Retinal pigment epithelial cell (primary cell): ENCODE results near the gene MARK1.

Source experiments
- DNase-seq: peaks from one replicate; pipeline ENCODE4 v3.0.0-alpha.2; 2010; ENCODE audit warnings: low read depth
- H3K4me3 ChIP-seq: 2 replicates; pipeline ENCODE4 v1.5.1; 2011; ENCODE audit warnings: mild to moderate bottlenecking, low read length, control low read depth, moderate library complexity
- TF ChIP-seq, protein P1 (sequence below): conservative IDR thresholded peaks from 2 replicates; pipeline ENCODE4 v1.5.1; 2011; ENCODE audit warnings: low read depth, low read length, control low read depth, inconsistent platforms

Gene MARK1

DNA sequence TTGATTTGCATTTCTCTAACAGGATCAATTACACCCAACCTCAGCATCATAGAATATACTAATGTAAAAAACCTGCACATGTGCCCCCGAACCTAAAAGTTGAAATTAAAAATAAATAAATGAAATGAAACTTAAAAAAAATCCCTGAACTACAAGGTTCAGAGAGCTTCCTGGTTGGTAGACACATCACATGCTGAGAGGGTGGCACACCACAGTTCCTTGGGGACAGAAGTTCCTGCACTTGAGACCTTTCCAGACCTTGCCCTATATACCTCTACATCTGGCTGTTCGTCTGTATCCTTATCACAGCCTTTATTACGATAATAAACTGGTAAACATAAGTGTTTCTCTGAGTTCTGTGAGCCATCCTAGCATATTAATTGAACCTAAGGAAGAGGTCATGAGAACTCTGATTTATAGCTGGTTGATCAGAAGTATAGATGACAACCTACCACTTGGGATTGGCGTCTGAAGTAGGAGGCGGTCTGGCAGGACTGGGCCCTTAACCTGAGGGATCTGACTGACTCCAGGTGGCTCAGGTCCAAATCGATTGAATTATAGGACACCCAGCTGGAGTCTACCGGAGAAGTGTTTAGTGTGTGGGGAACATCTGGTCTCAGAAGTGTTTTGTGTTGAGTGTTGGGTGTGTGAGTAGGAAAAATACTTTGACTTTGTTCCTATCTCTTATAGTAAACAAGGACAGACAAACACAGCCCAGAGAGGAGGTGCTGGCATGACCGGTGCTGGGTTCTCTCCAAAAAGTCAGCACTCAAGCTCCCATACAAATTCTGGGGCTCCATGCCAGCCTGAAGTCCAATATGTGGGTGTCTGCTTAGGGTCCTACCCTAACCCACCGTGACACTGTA lies 181.2 kb downstream of the MARK1 start:
- no peak for DNase-seq
- no peak overlapping the region for H3K4me3 ChIP-seq
- TF ChIP-seq, protein P1, sequence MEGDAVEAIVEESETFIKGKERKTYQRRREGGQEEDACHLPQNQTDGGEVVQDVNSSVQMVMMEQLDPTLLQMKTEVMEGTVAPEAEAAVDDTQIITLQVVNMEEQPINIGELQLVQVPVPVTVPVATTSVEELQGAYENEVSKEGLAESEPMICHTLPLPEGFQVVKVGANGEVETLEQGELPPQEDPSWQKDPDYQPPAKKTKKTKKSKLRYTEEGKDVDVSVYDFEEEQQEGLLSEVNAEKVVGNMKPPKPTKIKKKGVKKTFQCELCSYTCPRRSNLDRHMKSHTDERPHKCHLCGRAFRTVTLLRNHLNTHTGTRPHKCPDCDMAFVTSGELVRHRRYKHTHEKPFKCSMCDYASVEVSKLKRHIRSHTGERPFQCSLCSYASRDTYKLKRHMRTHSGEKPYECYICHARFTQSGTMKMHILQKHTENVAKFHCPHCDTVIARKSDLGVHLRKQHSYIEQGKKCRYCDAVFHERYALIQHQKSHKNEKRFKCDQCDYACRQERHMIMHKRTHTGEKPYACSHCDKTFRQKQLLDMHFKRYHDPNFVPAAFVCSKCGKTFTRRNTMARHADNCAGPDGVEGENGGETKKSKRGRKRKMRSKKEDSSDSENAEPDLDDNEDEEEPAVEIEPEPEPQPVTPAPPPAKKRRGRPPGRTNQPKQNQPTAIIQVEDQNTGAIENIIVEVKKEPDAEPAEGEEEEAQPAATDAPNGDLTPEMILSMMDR = no peak

DNA sequence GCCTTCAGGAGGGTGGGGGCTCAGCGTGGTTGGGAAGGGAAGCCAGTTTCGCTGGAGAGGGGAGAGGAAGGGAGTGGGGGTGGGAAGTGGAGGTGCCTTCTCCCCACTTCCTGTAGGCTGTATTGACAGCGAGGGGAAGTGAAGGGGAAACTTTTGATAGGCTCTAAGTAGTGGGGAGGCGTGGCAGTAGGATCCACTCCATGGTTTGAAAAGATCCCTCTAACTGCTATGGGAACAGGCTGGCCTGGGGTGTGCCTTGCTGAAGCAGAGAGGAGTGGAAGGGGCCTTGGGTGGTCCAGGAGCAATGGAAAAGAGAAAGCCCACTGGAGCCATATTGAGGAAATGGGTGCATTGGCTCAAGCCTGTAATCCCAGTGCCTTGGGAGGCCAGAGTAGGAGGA lies 182.4 kb downstream of the MARK1 start:
- no peak overlapping the region for H3K4me3 ChIP-seq
- no peak for DNase-seq
- TF ChIP-seq, protein P1 = no peak

DNA sequence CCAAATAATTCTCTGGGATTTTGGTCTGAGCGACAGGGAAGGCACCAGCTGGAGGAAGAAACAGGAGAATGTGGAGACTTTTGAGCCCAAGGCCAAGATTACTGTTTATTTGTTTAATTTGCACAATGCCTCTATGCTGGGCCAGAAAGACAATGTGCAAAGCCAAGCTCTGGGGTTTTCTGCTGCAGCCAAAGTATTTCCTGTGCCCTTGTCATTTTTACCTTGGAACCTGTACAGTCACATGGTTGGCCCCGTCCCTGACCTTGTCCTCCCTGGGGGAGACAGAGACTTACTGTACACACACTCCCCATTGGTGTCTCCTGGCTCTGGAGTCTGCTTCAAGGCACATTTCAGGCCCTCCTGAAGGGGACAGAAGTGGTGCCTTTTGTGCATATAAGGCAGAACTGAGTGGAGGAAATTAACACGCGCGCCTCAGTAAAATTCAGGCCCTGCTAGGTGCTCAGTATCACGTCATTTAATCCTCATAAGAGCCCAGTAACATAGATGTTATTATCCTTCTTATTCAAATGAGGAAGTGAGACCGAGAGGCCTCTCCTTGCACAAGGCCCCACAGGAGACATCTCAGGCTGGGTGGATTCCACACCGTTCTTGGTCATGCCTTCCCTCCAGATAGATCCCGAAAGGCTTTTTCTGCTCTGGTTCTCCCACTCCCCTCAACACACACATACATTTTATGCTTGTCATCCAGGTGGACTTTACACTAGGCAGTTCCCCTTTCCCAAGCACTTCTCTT lies 183.3 kb downstream of the MARK1 start:
- H3K4me3 ChIP-seq = no peak overlapping the region
- TF ChIP-seq, protein P1 = no peak
- DNase-seq = no peak
